Muscle layer of colon (tissue), 2 donors: ENCODE measurements around the gene ALX1.

ENCODE experiments used
- H3K27ac ChIP-seq: one replicate; pipeline ENCODE4 v1.7.0; 2013; ENCODE audit warnings: low read depth, mild to moderate bottlenecking, low read length, moderate library complexity
- H3K27me3 ChIP-seq, 2 donors: one replicate each; pipeline ENCODE4 v1.7.0; 2013; ENCODE audit warnings: low read length in 2 of 2, mild to moderate bottlenecking in 2 of 2; ENCODE audit not compliant: insufficient read depth in 2 of 2, control insufficient read depth in 1 of 2
- H3K36me3 ChIP-seq: one replicate; pipeline ENCODE4 v1.7.0; 2013; ENCODE audit warnings: mild to moderate bottlenecking, low read length; ENCODE audit not compliant: insufficient read depth
- H3K4me1 ChIP-seq: one replicate; pipeline ENCODE4 v1.7.0; 2013; ENCODE audit warnings: mild to moderate bottlenecking, low read length; ENCODE audit not compliant: insufficient read depth
- H3K4me3 ChIP-seq, 2 donors: one replicate each; pipeline ENCODE4 v1.7.0; 2013; ENCODE audit warnings: low read length in 2 of 2, low read depth in 1 of 2, mild to moderate bottlenecking in 1 of 2, moderate library complexity in 1 of 2
- H3K9ac ChIP-seq: one replicate; pipeline ENCODE4 v1.7.0; 2013; ENCODE audit warnings: low read length
- H3K9me3 ChIP-seq: one replicate; pipeline ENCODE4 v1.7.0; 2013; ENCODE audit warnings: mild to moderate bottlenecking, low read length
- donor health status: abdominal sarcoma.
- donor health status: Adenocarcinoma of cecum.

ALX1 gene

DNA sequence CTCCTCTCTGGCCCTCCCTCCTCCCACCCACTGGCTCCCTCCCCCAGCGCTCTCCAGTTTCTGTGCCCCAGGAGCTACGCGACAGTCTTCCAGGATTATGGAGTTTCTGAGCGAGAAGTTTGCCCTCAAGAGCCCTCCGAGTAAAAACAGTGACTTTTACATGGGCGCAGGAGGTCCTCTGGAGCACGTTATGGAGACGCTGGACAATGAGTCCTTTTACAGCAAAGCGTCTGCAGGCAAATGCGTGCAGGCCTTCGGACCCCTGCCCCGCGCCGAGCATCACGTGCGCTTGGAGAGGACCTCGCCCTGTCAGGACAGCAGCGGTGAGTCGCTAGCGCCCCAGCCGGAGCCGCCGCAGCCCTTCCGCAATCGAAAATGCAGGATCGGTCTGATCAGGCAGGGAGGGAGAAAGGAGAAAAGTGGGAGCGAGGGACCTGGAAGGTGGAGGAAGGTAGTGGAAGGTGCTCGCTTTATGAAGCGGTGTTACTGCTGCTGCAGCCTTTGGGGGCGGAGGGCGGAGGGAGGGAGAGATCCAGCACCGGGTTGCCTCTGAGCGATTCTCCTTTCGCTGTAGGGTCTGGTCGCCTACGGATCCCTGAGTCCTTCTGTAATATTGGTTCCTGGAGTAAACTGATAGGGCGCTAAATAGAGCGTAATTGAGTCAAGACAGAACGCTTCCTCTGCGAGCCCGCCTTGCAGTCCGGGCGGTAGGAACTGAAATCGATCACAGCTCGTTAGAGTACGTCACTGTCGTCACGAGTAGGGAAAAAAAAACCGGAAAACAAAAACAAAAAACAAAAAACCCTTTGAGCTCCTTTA, at the start of gene ALX1:
ALX1 (plus strand) TSS at position 56 of the 819 bp plus-strand sequence; CDS start at position 98, 42 bp downstream.
- Histone ChIP-seq H3K36me3 (no peaks in the 10 kb centered on the region), H3K4me3 (peak within 1 kb of the TSS; percentile 34 to 63), H3K27me3 (peaks cover 63 to 69% of the 10 kb centered on the region in 2 donors), H3K27ac (no peak within 1 kb of the TSS), H3K9me3 (no peaks in the 10 kb centered on the region), H3K9ac (no peak within 1 kb of the TSS), H3K4me1 (peaks cover 13% of the 10 kb centered on the region)

DNA sequence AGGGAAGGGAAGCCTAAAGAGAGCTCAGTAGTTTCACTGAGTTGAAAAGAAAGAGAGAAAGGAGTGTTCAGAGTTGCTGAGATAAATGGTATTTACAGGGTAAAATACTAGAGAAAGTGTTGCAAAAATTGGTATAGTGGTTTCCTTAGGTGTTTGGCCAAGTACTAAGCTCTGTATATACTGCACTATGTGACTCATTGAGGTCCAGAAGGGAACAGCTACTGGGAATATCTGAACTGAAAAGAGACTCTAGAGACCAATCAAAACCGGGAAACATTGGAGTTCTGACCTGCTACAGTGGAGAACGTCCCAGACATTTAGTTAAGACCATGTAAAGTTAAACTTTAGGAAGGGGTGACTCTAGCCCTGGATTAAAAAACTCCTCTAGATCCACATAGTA, 42.7 kb upstream of the ALX1 start:
- Histone ChIP-seq H3K27me3 (no peaks in the 10 kb centered on the region), H3K9ac (no peak overlapping the region), H3K4me3 (no peak overlapping the region), H3K36me3 (no peaks in the 10 kb centered on the region), H3K4me1 (no peaks in the 10 kb centered on the region), H3K27ac (no peak overlapping the region), H3K9me3 (no peaks in the 10 kb centered on the region)

DNA sequence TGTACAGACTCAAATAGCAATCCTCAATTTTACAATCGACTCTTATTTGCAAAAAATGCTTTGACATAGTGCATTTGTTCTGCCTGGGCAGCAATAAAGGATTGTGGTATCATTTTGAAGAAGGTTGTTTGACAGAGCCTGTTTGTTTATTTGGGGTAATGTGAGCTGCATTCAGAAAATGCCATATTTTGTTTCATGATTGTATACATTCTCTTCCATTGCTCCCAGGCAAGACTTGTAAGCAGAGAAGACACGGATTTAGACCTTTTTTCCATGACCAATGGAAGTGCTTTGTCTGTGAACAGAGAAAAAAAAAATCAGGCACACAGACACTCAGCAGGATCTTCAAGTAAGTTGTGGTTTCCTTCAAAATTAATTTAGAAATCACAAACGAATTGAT, 35.5 kb upstream of the ALX1 start:
- Histone ChIP-seq H3K9ac (no peak overlapping the region), H3K27me3 (no peaks in the 10 kb centered on the region), H3K4me1 (no peaks in the 10 kb centered on the region), H3K27ac (no peak overlapping the region), H3K4me3 (no peak overlapping the region), H3K36me3 (no peaks in the 10 kb centered on the region), H3K9me3 (no peaks in the 10 kb centered on the region)

DNA sequence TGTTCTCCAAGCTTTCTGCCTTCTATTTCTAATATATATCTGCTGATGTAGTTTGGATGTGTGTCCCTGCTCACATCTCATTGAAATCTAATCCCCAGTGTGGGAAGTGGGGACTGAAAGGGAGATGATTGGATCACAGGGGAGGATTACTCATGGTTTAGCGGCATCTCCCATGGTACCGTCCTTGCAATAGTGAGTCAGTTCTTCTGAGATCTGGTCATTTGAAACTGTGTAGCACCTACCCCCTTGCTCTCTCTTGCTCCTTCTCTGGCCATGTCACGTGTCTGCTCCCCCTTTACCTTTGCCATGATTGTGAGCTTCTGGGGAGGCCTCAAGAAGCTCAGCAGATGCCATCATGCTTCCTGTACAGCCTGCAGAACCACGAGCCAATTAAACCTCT, 26.2 kb upstream of the ALX1 start:
- no peaks in the 10 kb centered on the region for H3K36me3 ChIP-seq
- H3K9ac ChIP-seq = no peak overlapping the region
- no peaks in the 10 kb centered on the region for H3K4me1 ChIP-seq
- no peaks in the 10 kb centered on the region for H3K9me3 ChIP-seq
- H3K27ac ChIP-seq = no peak overlapping the region
- no peak overlapping the region for H3K4me3 ChIP-seq
- no peaks in the 10 kb centered on the region for H3K27me3 ChIP-seq

DNA sequence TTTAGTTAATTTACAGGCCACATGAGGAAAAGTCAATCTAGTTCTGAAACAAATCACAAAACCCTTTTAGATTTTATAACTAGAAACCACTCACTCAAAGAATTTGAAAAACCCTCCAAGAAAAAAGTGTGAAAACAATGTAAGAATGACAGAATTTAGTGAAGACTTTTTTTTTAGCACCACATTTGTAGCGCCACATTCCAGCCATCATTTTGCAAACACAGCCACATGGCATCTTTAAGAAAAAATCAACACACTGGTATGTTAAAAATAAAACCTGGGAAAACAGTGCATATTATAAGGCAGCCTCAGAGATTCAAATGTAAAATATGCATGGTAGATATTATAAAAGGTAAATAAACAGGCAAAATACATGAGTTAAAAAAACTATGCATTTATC, 22.3 kb upstream of the ALX1 start:
- Histone ChIP-seq H3K4me3 (no peak overlapping the region), H3K4me1 (no peaks in the 10 kb centered on the region), H3K36me3 (no peaks in the 10 kb centered on the region), H3K27ac (no peak overlapping the region), H3K27me3 (no peaks in the 10 kb centered on the region), H3K9me3 (no peaks in the 10 kb centered on the region), H3K9ac (no peak overlapping the region)

DNA sequence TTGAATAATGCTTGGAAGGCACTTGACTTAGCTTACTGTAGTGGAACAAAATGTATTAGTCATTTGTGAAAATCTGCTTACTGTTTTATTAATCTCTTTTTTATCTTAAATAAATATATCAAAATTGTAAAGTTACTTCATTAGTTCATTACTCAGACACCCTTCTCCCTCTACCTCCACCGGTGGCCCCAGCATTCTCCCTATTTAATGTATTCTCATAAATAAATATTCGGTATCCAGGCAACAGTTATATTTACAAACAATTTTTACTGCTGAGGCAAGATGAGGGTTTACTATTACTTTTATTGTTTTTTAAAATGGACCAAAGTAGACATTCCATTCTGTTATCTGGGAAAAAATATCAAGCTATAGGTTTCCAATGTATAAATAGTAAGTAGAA, 19.6 kb upstream of the ALX1 start:
- Histone ChIP-seq H3K27ac (no peak overlapping the region), H3K4me3 (no peak overlapping the region), H3K9me3 (no peaks in the 10 kb centered on the region), H3K4me1 (no peaks in the 10 kb centered on the region), H3K9ac (no peak overlapping the region), H3K27me3 (no peaks in the 10 kb centered on the region), H3K36me3 (no peaks in the 10 kb centered on the region)

DNA sequence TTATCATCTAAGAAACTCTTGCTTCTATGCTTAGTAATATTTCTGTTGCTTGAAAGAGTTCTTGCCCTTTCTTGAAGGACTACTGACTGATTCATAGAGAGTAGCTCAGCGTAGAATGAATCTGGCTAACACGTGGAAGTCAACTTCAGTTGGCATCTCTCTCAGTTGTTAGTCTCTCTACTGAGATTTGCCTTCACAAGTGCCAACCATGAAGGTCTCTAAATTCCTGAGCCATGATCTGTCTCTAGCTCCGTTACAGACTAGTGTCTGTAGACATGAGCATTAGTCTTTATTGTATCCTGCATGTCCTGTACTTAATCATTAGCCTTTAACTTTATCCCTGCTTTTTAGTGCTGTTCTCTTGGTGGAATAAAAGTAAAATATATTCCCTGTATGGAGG, 19.1 kb upstream of the ALX1 start:
- Histone ChIP-seq H3K36me3 (no peaks in the 10 kb centered on the region), H3K9ac (no peak overlapping the region), H3K9me3 (no peaks in the 10 kb centered on the region), H3K4me3 (no peak overlapping the region), H3K27me3 (no peaks in the 10 kb centered on the region), H3K4me1 (no peaks in the 10 kb centered on the region), H3K27ac (no peak overlapping the region)

DNA sequence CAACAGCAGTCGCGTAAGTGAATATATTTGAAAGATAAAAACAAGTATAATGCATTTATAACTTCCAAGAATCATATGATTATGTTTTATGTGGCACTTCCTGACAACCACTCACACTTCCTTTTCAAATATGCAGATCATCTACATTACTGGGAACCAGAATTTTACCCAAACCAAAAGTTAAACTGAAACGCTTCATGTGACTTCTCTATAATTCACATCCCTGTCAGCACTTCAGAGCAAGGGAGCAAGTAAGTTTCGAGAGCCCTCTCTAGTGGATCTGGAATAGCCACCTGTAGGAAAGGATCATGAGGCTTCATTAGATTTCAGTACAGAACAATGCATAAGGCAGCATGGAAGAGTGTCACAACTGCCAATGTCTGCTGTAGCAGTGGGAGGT, 13.7 kb upstream of the ALX1 start:
- no peaks in the 10 kb centered on the region for H3K4me1 ChIP-seq

DNA sequence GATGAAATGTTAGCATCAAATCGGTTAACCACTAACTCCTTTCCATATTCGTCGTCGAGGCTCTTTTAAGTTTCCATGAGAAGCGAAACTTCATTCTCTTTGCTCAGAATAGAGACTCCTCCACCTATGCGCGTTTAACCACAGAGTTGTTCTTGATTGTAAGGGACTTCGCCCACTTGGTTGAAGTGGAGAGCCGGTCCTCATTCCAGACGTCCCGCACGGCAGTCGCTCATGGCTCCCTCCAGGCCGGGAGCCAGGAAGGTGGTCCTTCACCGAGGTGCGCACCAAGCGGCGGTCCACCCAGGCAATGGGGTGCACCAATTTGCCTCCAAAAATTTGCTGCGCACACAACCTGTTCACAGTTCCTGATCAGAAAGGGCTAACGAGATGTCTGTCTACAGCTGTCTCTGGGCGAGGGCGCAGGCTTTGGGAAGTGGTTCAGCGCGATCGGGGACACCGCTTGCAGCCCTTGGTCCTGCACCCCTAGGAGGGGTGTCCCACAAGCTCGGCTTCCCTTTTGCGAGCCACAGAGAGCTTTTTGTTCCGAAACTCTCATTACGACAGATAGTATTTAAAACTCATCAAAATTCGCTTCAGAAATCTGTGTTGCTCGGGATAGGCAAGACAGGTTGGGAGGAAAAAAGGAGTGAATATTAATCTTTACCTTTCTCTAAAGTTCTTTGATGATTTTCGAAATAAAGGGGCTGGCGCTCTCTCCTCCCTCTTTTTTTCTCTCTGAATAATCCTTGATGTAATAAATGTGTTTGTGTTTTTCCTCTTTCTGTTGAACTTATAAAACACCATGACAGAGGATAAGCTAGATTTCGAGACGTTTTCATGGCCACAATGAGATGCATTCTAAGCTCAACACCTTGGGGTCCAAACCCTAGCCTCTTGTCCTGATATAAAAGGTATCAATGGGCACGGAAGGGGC, 6.4 kb upstream of the ALX1 start:
- no peaks in the 10 kb centered on the region for H3K4me1 ChIP-seq
- peaks cover 45 to 56% of the 10 kb centered on the region in 2 donors for H3K27me3 ChIP-seq
- H3K4me3 ChIP-seq = no peak overlapping the region

More for the DNA sequence above, 13.7 kb upstream of the ALX1 start:
- Histone ChIP-seq H3K9ac (no peak overlapping the region), H3K27ac (no peak overlapping the region), H3K9me3 (no peaks in the 10 kb centered on the region), H3K4me3 (no peak overlapping the region), H3K27me3 (no peaks in the 10 kb centered on the region), H3K36me3 (no peaks in the 10 kb centered on the region)

DNA sequence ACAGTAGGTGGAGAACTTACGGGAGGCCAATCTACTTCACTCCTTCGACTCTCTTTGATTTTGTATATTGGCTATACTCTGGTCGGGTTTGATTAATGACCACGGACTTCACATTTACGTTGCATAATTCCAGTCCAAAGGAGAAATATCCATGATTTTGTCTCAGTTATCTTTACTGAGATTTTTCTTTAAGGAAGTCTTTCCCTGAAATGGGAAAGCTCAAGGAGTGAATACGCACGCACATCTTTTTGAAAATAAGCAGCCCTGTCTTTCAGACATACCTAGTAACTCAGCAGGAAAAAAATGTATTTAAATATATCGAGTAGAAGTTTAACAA, 5.7 kb upstream of the ALX1 start:
- no peaks in the 10 kb centered on the region for H3K9me3 ChIP-seq
- no peak overlapping the region for H3K27ac ChIP-seq
- H3K9ac ChIP-seq = no peak overlapping the region
- H3K27me3 ChIP-seq = peaks cover 51 to 63% of the 10 kb centered on the region in 2 donors
- no peak overlapping the region for H3K4me3 ChIP-seq
- H3K36me3 ChIP-seq = no peaks in the 10 kb centered on the region
- H3K4me1 ChIP-seq = no peaks in the 10 kb centered on the region

More for the DNA sequence above, 6.4 kb upstream of the ALX1 start:
- H3K9me3 ChIP-seq = no peaks in the 10 kb centered on the region
- H3K9ac ChIP-seq = no peak overlapping the region
- no peak overlapping the region for H3K27ac ChIP-seq
- no peaks in the 10 kb centered on the region for H3K36me3 ChIP-seq

DNA sequence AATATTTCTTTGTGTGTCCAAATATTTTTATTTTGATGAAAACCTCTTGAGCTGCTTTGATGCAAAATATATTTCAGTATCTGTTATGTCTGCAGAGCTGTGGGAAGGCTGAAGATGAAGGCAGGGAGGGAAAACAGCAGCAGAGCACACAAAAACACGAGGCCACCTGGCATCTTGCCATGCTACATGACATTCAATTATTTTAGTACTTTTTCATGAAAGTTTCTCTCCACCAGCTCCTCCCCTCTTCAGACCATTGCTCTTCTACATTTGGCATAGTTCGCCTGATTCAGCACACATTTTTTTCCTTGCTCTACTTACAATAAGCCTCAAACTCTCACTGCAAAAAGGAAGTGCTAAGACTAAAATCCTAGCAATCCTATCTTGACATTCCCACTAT, 4.6 kb upstream of the ALX1 start:
- no peaks in the 10 kb centered on the region for H3K9me3 ChIP-seq
- H3K4me1 ChIP-seq = peaks cover 4% of the 10 kb centered on the region
- no peak overlapping the region for H3K4me3 ChIP-seq
- no peak overlapping the region for H3K27ac ChIP-seq
- no peaks in the 10 kb centered on the region for H3K36me3 ChIP-seq
- H3K9ac ChIP-seq = no peak overlapping the region
- peaks cover 60 to 74% of the 10 kb centered on the region in 2 donors for H3K27me3 ChIP-seq
